Naive thymus-derived CD4-positive, alpha-beta T cell (primary cell): ENCODE data around the gene CCDC149. TPM values are rescaled to one million over a fixed set of nuclear protein-coding genes. Genes with fewer than 3 reads are reported as not detected.

Experiments used
- ATAC-seq: fragments of 150-1000 bp; cut with Tn5 transposase; 2 replicates; pipeline ENCODE4 v1.10.0; 2021; ENCODE audit warnings: mild to moderate bottlenecking, moderate library complexity
- CTCF ChIA-PET: fragments of 350-600 bp; sonication (Branson Sonifier 250); formaldehyde crosslinking; loops from one replicate; lab custom pipeline; 2021; ENCODE audit warnings: antibody characterized with exemption; lab: Charles Lee
- POLR2A ChIA-PET: fragments of 350-600 bp; sonication (Branson Sonifier 250); formaldehyde crosslinking; loops from one replicate; lab custom pipeline; 2021; ENCODE audit warnings: antibody characterized with exemption, inconsistent platforms; lab: Charles Lee
- DNase-seq, 9 donors: peaks; one replicate each; pipeline versions ENCODE4 v3.0.0 to v3.0.0-alpha.2; 2020 to 2022; ENCODE audit warnings: mixed read lengths in 1 of 9
- H3K27ac ChIP-seq: one replicate; pipeline ENCODE4 v1.7.0; 2013; ENCODE audit warnings: mild to moderate bottlenecking, low read depth, low read length, moderate library complexity
- H3K27me3 ChIP-seq, 2 donors: one replicate each; pipeline ENCODE4 v1.7.0; 2013; ENCODE audit warnings: low read length in 2 of 2, mild to moderate bottlenecking in 2 of 2, moderate library complexity in 2 of 2; ENCODE audit not compliant: control insufficient read depth in 2 of 2, insufficient read depth in 2 of 2
- H3K36me3 ChIP-seq, 3 experiments: 1 replicate in 2 of 3; 2 replicates in 1 of 3; pipeline ENCODE4 v1.7.0; 2013; ENCODE audit warnings: low read length in 3 of 3, mild to moderate bottlenecking in 3 of 3, moderate library complexity in 1 of 3; ENCODE audit not compliant: insufficient read depth in 3 of 3, control insufficient read depth in 2 of 3
- H3K4me1 ChIP-seq, 2 donors: one replicate each; pipeline ENCODE4 v1.7.0; 2013; ENCODE audit warnings: low read length in 2 of 2, mild to moderate bottlenecking in 2 of 2, moderate library complexity in 1 of 2; ENCODE audit not compliant: control insufficient read depth in 2 of 2, insufficient read depth in 2 of 2
- H3K4me3 ChIP-seq: 2 replicates; pipeline ENCODE4 v1.7.0; 2013; ENCODE audit warnings: mild to moderate bottlenecking, low read length
- H3K9me3 ChIP-seq, 3 experiments: 1 replicate in 2 of 3; 2 replicates in 1 of 3; pipeline ENCODE4 v1.7.0; 2013; ENCODE audit warnings: low read length in 3 of 3; ENCODE audit not compliant: control insufficient read depth in 2 of 3
- H3K27ac Mint-ChIP-seq, 9 donors: one replicate each; pipeline ENCODE4 v1.8.0; 2020 to 2022; ENCODE audit warnings: mixed read lengths in 9 of 9, mild to moderate bottlenecking in 8 of 9, moderate library complexity in 5 of 9, inconsistent platforms in 2 of 9
- H3K27me3 Mint-ChIP-seq, 5 donors: one replicate each; pipeline ENCODE4 v1.8.0; 2021 to 2022; ENCODE audit warnings: mixed read lengths in 5 of 5, mild to moderate bottlenecking in 1 of 5
- H3K36me3 Mint-ChIP-seq, 5 donors: one replicate each; pipeline ENCODE4 v1.8.0; 2020 to 2022; ENCODE audit warnings: mixed read lengths in 5 of 5, mild to moderate bottlenecking in 3 of 5, inconsistent platforms in 1 of 5
- H3K4me1 Mint-ChIP-seq, 7 donors: one replicate each; pipeline ENCODE4 v1.8.0; 2020 to 2022; ENCODE audit warnings: mixed read lengths in 7 of 7, mild to moderate bottlenecking in 3 of 7, inconsistent platforms in 1 of 7
- H3K4me3 Mint-ChIP-seq, 10 donors: one replicate each; pipeline ENCODE4 v1.8.0; 2020 to 2022; ENCODE audit warnings: mild to moderate bottlenecking in 10 of 10, mixed read lengths in 10 of 10, moderate library complexity in 6 of 10, inconsistent platforms in 2 of 10
- H3K9me3 Mint-ChIP-seq, 11 donors: one replicate each; pipeline ENCODE4 v1.8.0; 2020 to 2022; ENCODE audit warnings: mixed read lengths in 11 of 11, mild to moderate bottlenecking in 4 of 11, inconsistent platforms in 1 of 11, moderate library complexity in 1 of 11
- intact Hi-C, 2 donors: fragments of 100-400 bp; cut with micrococcal nuclease; formaldehyde crosslinking; loops; one replicate each; pipeline ENCODE4 v1.15.1; 2023
- polyA plus RNA-seq, 2 donors: library from polyadenylated mRNA; unstranded; fragments of 300-500 nt; fragmentation: Illumina TruSeq; gene quantifications; one replicate each; pipeline ENCODE4 v1.2.3, GENCODE V29; 2021
- total RNA-seq, 6 experiments: library from RNA in 5 of 6; stranded (reverse) in 5 of 6; gene quantifications; 1 replicate in 5 of 6; 2 replicates in 1 of 6; pipeline ENCODE4 v1.2.3 and lab custom pipeline; 2021 to 2026

CCDC149 gene
- total and polyA plus RNA-seq, 7 experiments from 2014 or later = 0.19 to 6.7 (median 0.36) TPM; not detected in 3

DNA sequence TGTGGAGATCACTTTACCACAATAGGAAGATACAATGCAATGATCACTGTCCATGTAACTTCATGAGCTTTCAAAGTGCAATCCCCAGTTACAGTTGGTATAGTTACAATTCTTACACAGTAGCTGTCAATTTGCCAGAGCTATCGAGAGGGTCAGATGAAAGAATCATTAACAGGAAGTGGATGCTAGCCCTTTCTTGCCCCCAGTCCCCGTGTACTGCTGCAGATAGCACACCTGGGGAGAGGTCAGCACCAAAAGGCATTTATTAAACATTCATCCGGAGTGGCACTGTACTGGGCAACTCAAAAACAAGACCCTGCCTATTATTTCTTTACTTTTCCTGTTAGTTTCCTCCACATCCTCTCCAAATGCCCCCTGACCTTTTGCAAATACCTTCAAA lies 69.7 kb downstream of the CCDC149 start:
- peaks cover 0 to 4% (median 0%) of the 10 kb centered on the region in 5 donors for H3K27me3 Mint-ChIP-seq
- H3K36me3 ChIP-seq = no peaks in the 10 kb centered on the region
- ATAC-seq (no peak), DNase-seq (no peak)
- H3K4me1 ChIP-seq = no peaks in the 10 kb centered on the region
- no peak overlapping the region for H3K4me3 ChIP-seq
- H3K36me3 Mint-ChIP-seq = no peaks in the 10 kb centered on the region
- ChIA-PET CTCF (no interaction called here), POLR2A (no interaction called here)
- H3K27ac ChIP-seq = no peak overlapping the region
- no peak overlapping the region for H3K27ac Mint-ChIP-seq
- intact Hi-C loops = no loop called here
- no peak overlapping the region for H3K4me3 Mint-ChIP-seq
- H3K9me3 ChIP-seq = no peaks in the 10 kb centered on the region
- H3K9me3 Mint-ChIP-seq = no peaks in the 10 kb centered on the region
- H3K4me1 Mint-ChIP-seq = no peaks in the 10 kb centered on the region
- H3K27me3 ChIP-seq = no peaks in the 10 kb centered on the region

- H3K9me3 ChIP-seq = no peaks in the 10 kb centered on the region
- Mint-ChIP-seq H3K9me3 (no peaks in the 10 kb centered on the region), H3K4me3 (no peak overlapping the region), H3K36me3 (no peaks in the 10 kb centered on the region), H3K27me3 (peaks cover 0 to 4% (median 0%) of the 10 kb centered on the region in 5 donors), H3K27ac (no peak overlapping the region), H3K4me1 (no peaks in the 10 kb centered on the region)
- no peak for ATAC-seq
- H3K36me3 ChIP-seq = no peaks in the 10 kb centered on the region
- H3K27me3 ChIP-seq = no peaks in the 10 kb centered on the region
- H3K4me3 ChIP-seq = no peak overlapping the region
- POLR2A ChIA-PET = no interaction called here
- no peak for DNase-seq
- CTCF ChIA-PET = no interaction called here
- intact Hi-C loops = no loop called here
- H3K27ac ChIP-seq = no peak overlapping the region
- H3K4me1 ChIP-seq = no peaks in the 10 kb centered on the region
These were observed 70.5 kb downstream of the CCDC149 start for GRCh38 chr4:24842356-24842755.

DNA sequence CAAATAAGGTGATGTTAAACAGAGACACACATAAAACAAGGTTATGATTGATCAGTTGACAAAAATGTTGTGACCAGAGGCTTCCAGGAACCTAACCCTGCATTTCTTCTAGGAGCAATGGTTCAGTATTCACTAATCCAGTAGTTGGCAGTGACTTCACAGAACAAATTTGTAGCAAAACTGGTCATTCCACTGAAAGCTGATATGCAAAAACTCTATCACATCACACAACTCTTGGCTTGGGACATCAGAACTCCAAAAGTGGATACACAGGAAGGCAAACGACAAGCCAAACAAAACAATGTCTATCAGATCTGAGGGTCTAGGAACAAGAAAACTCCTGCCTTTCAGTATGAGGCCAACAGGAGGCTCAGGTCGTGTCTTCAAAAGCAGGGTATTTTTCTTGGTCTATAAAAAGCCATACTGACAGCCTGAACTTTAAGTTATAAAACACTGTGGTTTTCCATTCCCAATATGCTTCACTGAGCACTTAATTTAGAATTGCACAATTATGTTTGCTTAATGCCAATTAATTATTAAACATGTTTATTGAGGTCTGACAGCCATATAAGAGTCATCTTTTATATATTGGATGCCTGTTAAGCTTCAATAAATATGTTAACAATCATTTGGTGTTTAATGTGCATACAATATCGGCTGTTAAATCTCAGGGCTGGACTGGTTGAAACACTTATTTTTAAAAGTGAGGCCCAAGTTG lies 71.9 kb downstream of the CCDC149 start:
- POLR2A ChIA-PET = no interaction called here
- Histone ChIP-seq H3K9me3 (no peaks in the 10 kb centered on the region), H3K27ac (no peak overlapping the region), H3K4me1 (no peaks in the 10 kb centered on the region), H3K36me3 (no peaks in the 10 kb centered on the region), H3K27me3 (no peaks in the 10 kb centered on the region), H3K4me3 (no peak overlapping the region)
- no peak overlapping the region for H3K27ac Mint-ChIP-seq
- H3K4me1 Mint-ChIP-seq = no peaks in the 10 kb centered on the region
- DNase-seq (no peak), ATAC-seq (no peak)
- no peak overlapping the region for H3K4me3 Mint-ChIP-seq
- intact Hi-C loops = no loop called here
- peaks cover 0 to 4% (median 0%) of the 10 kb centered on the region in 5 donors for H3K27me3 Mint-ChIP-seq
- CTCF ChIA-PET = no interaction called here
- no peaks in the 10 kb centered on the region for H3K36me3 Mint-ChIP-seq
- no peaks in the 10 kb centered on the region for H3K9me3 Mint-ChIP-seq

DNA sequence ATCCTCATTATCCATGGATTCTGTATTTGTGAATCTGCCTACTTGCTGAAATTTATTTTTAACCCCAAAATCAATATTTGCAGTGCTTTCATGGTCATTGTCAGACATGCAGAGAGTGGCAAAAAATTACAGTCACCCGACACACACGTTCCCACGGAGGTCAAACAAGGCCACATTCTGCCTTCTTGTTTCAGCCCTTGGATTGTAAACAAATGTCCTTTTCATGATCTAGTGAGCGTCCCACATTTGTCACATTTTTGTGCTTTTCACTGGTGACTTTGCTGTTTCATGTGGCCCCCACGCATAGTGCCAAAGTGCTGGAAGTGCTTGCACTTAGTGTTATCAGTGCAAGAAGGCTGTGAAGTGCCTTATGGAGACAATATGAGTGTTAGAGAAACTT lies 72.5 kb downstream of the CCDC149 start:
- Histone ChIP-seq H3K27me3 (no peaks in the 10 kb centered on the region), H3K9me3 (no peaks in the 10 kb centered on the region), H3K4me3 (no peak overlapping the region), H3K36me3 (no peaks in the 10 kb centered on the region), H3K27ac (no peak overlapping the region), H3K4me1 (no peaks in the 10 kb centered on the region)
- H3K4me3 Mint-ChIP-seq = no peak overlapping the region
- no peak overlapping the region for H3K27ac Mint-ChIP-seq
- H3K36me3 Mint-ChIP-seq = no peaks in the 10 kb centered on the region
- ATAC-seq = no peak
- DNase-seq = no peak
- intact Hi-C loops = no loop called here
- no peaks in the 10 kb centered on the region for H3K4me1 Mint-ChIP-seq
- CTCF ChIA-PET = no interaction called here
- no peaks in the 10 kb centered on the region for H3K9me3 Mint-ChIP-seq
- H3K27me3 Mint-ChIP-seq = peaks cover 0 to 4% (median 0%) of the 10 kb centered on the region in 5 donors
- POLR2A ChIA-PET = no interaction called here

DNA sequence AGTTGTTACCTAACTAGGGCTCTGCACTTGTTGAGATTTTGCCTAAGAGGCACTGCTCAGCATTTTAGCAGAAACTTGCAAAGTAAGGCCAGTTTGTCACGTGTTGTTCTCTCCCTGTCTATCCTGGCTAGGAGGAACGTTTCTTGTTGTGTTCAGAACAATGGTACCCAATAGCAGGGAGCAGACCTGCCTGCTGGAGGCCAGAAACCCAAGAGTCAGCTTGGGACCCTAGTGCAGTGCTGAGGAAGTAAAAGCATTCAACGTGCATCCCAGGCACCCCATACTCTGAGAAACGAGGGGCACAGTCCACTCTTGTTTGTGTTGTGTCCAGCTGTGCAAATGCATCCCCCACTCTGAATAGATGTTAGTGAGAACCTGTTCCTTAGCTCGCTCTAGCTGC lies 75.1 kb downstream of the CCDC149 start:
- H3K4me3 ChIP-seq = no peak overlapping the region
- Mint-ChIP-seq H3K9me3 (no peaks in the 10 kb centered on the region), H3K27ac (no peak overlapping the region), H3K27me3 (peaks cover 0 to 2% (median 0%) of the 10 kb centered on the region in 5 donors), H3K4me1 (no peaks in the 10 kb centered on the region), H3K36me3 (no peaks in the 10 kb centered on the region), H3K4me3 (no peak overlapping the region)
- ChIA-PET CTCF (no interaction called here), POLR2A (no interaction called here)
- H3K4me1 ChIP-seq = no peaks in the 10 kb centered on the region
- H3K9me3 ChIP-seq = no peaks in the 10 kb centered on the region
- H3K27ac ChIP-seq = no peak overlapping the region
- H3K27me3 ChIP-seq = no peaks in the 10 kb centered on the region
- DNase-seq = no peak
- no peak for ATAC-seq
- intact Hi-C loops = no loop called here
- no peaks in the 10 kb centered on the region for H3K36me3 ChIP-seq

- no peaks in the 10 kb centered on the region for H3K9me3 ChIP-seq
- no peak overlapping the region for H3K27ac ChIP-seq
- no peak for DNase-seq
- Mint-ChIP-seq H3K36me3 (no peaks in the 10 kb centered on the region), H3K27ac (no peak overlapping the region), H3K4me1 (no peaks in the 10 kb centered on the region), H3K27me3 (peaks cover 0 to 5% (median 0%) of the 10 kb centered on the region in 5 donors), H3K4me3 (no peak overlapping the region), H3K9me3 (no peaks in the 10 kb centered on the region)
- ChIA-PET CTCF (no interaction called here), POLR2A (no interaction called here)
- H3K4me3 ChIP-seq = no peak overlapping the region
- ATAC-seq = no peak
- no peaks in the 10 kb centered on the region for H3K36me3 ChIP-seq
- no peaks in the 10 kb centered on the region for H3K4me1 ChIP-seq
- intact Hi-C loops = no loop called here
- H3K27me3 ChIP-seq = no peaks in the 10 kb centered on the region
These were observed 75.5 kb downstream of the CCDC149 start for GRCh38 chr4:24837336-24837735.

- CTCF ChIA-PET = no interaction called here
- Mint-ChIP-seq H3K9me3 (no peaks in the 10 kb centered on the region), H3K27ac (no peak overlapping the region), H3K27me3 (peaks cover 0 to 5% (median 0%) of the 10 kb centered on the region in 5 donors), H3K36me3 (no peaks in the 10 kb centered on the region), H3K4me3 (no peak overlapping the region), H3K4me1 (no peaks in the 10 kb centered on the region)
- no peak overlapping the region for H3K27ac ChIP-seq
- no peaks in the 10 kb centered on the region for H3K9me3 ChIP-seq
- ATAC-seq (no peak), DNase-seq (no peak)
- no peaks in the 10 kb centered on the region for H3K27me3 ChIP-seq
- H3K4me3 ChIP-seq = no peak overlapping the region
- no peaks in the 10 kb centered on the region for H3K4me1 ChIP-seq
- intact Hi-C loops = no loop called here
- POLR2A ChIA-PET = no interaction called here
- no peaks in the 10 kb centered on the region for H3K36me3 ChIP-seq
These were observed 76.1 kb downstream of the CCDC149 start for GRCh38 chr4:24836661-24837242.
